ENCODE measurements around the gene ARHGAP33. TPM values are rescaled to one million over a fixed set of nuclear protein-coding genes. Genes with fewer than 3 reads are reported as not detected.

ARHGAP33 gene
- total and polyA plus RNA-seq, 10 of the 15 experiments (the other 5 are each of a cell fraction or from before 2014, with no cell fraction given), result 0.05 to 22.9 (median 2.3) TPM; not detected in 1

- TF ChIP-seq ZBTB40 (IDR thresholded peaks at IDR 0.05; ENCODE audit: borderline replicate concordance) (no peak), ZSCAN29 (IDR thresholded peaks at IDR 0.05) (no peak), ATF3 (IDR thresholded peaks at IDR 0.05; ENCODE audit: borderline replicate concordance, extremely low read depth, low read depth, low read length) (no peak), CBX5 (IDR thresholded peaks at IDR 0.05; ENCODE audit: low read depth) (no peak), NFYB (IDR thresholded peaks at IDR 0.05; ENCODE audit: insufficient read depth, low read depth, low read length) (no peak), MEF2A (IDR thresholded peaks at IDR 0.05; ENCODE audit: insufficient read depth, low read depth, low read length) (no peak), NR2C1 (IDR thresholded peaks at IDR 0.05) (no peak), ZNF592 (IDR thresholded peaks at IDR 0.05) (no peak), TCF7 (IDR thresholded peaks at IDR 0.05; ENCODE audit: borderline replicate concordance) (no peak), SKIL (IDR thresholded peaks at IDR 0.05; ENCODE audit: low read depth, poor library complexity, severe bottlenecking) (no peak), SREBF2 (IDR thresholded peaks at IDR 0.05; ENCODE audit: low read length) (no peak)
Measured at GRCh38 chr19:35813043-35813890, 37.9 kb downstream of the ARHGAP33 start (continued).
